Gastroesophageal sphincter (tissue), 3 donors: Measurements from ENCODE around the gene PARM1.

ENCODE experiments used
- EP300 ChIP-seq: sonication (generic); formaldehyde crosslinking; IDR thresholded peaks from one replicate; pipeline ENCODE4 v1.6.1; 2017; ENCODE audit warnings: antibody characterized with exemption, mild to moderate bottlenecking
- POLR2A ChIP-seq, 2 donors: fragments of 450-650 bp; IDR thresholded peaks; one replicate each; pipeline ENCODE4 v1.6.1; 2017; ENCODE audit warnings: antibody characterized with exemption in 2 of 2, mild to moderate bottlenecking in 2 of 2, moderate library complexity in 1 of 2
- POLR2AphosphoS5 ChIP-seq: sonication (generic); formaldehyde crosslinking; IDR thresholded peaks from one replicate; pipeline ENCODE4 v1.6.1; 2017; ENCODE audit warnings: antibody characterized with exemption
- TF ChIP-seq, protein P1 (sequence below), 4 experiments: fragments of 200-600 bp in 2 of 4; fragments of 450-650 bp in 2 of 4; sonication (generic) in 1 of 4; IDR thresholded peaks; one replicate each; pipeline ENCODE4 v1.5.1; 2017 to 2019; ENCODE audit warnings: antibody characterized with exemption in 4 of 4, mild to moderate bottlenecking in 2 of 4, moderate library complexity in 2 of 4

DNA sequence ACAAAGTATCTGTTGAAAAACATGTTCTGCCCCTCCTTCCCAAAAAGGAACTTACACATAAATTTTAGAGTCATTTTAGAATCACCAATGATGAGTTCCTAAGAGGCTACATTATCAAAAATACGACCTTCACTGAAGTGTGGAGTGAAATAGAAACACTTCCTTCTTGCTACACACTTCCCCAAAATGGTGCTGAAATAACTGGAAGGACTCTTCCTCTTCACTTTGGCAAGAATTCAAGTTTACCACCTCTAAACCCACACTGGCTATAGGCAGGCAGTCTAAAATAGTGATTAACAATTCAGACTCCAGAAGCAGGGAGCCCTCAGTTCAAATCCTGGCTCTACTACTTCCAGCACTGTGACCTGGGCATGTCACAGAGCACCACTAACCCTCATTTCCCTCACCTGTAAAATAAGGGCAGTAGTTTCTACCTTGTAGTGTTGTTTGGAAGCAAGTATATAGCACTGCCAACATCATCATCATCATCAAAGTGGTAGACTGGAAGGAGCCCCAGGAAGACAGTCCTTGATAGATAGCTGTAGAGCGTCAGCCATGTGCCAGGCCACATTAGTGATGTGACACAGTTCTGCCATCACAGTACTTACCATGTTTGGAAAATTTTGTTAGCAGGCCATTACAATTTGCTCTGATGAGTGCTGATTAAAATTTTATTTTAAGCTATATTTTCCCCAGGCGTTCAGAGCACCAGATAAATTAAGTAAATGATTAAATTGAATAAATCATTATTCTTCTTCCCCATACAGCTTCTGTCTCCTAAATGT, 103.3 kb downstream of the PARM1 start:
- TF ChIP-seq, protein P1, sequence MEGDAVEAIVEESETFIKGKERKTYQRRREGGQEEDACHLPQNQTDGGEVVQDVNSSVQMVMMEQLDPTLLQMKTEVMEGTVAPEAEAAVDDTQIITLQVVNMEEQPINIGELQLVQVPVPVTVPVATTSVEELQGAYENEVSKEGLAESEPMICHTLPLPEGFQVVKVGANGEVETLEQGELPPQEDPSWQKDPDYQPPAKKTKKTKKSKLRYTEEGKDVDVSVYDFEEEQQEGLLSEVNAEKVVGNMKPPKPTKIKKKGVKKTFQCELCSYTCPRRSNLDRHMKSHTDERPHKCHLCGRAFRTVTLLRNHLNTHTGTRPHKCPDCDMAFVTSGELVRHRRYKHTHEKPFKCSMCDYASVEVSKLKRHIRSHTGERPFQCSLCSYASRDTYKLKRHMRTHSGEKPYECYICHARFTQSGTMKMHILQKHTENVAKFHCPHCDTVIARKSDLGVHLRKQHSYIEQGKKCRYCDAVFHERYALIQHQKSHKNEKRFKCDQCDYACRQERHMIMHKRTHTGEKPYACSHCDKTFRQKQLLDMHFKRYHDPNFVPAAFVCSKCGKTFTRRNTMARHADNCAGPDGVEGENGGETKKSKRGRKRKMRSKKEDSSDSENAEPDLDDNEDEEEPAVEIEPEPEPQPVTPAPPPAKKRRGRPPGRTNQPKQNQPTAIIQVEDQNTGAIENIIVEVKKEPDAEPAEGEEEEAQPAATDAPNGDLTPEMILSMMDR (IDR thresholded peaks at IDR 0.05): no peak
- TF ChIP-seq POLR2A (IDR thresholded peaks at IDR 0.05) (no peak), POLR2AphosphoS5 (no peak), EP300 (no peak)
